ENCODE measurements around the gene DGKG. TPM values are rescaled to one million over a fixed set of nuclear protein-coding genes. Genes with fewer than 3 reads are reported as not detected.
A peak's percentile ranks its signal among the peaks of the same experiment; 100 is the strongest.

DGKG gene
- total RNA-seq, 1 experiment from 2014 or later: 20.3 TPM

GRCh38 chr3:186320862-186321568 lies 41.0 kb downstream of the DGKG start:
- DNase-seq (ENCODE audit: low read depth): peak; percentile 59

- DNase-seq (ENCODE audit: low read depth): no peak
These were observed 42.1 kb downstream of the DGKG start for GRCh38 chr3:186319945-186320344.

- DNase-seq (ENCODE audit: low read depth): peak; percentile 57
These were observed 43.9 kb downstream of the DGKG start for GRCh38 chr3:186318135-186318534.

GRCh38 chr3:186317478-186317877 lies 44.6 kb downstream of the DGKG start:
- DNase-seq (ENCODE audit: low read depth): no peak

- DNase-seq (ENCODE audit: low read depth): no peak
These were observed 45.3 kb downstream of the DGKG start for GRCh38 chr3:186316666-186317260.

GRCh38 chr3:186315581-186316354 lies 46.3 kb downstream of the DGKG start:
- DNase-seq (ENCODE audit: low read depth): peak; percentile 79

- no peak for DNase-seq (ENCODE audit: low read depth)
These were observed 47.1 kb downstream of the DGKG start for GRCh38 chr3:186314896-186315295.

GRCh38 chr3:186311441-186311840 lies 50.6 kb downstream of the DGKG start:
- no peak for DNase-seq (ENCODE audit: low read depth)

- DNase-seq (ENCODE audit: low read depth): no peak
These were observed 53.5 kb downstream of the DGKG start for GRCh38 chr3:186308549-186308948.

GRCh38 chr3:186307594-186308221 lies 54.3 kb downstream of the DGKG start:
- no peak for DNase-seq (ENCODE audit: low read depth)

GRCh38 chr3:186305286-186305685 lies 56.7 kb downstream of the DGKG start:
- DNase-seq (ENCODE audit: low read depth): no peak

- no peak for DNase-seq (ENCODE audit: low read depth)
These were observed 58.1 kb downstream of the DGKG start for GRCh38 chr3:186303965-186304364.

- DNase-seq (ENCODE audit: low read depth): no peak
These were observed 62.7 kb downstream of the DGKG start for GRCh38 chr3:186299327-186299726.

- DNase-seq (ENCODE audit: low read depth): no peak
These were observed 63.2 kb downstream of the DGKG start for GRCh38 chr3:186298876-186299275.

- no peak for DNase-seq (ENCODE audit: low read depth)
These were observed 71.2 kb downstream of the DGKG start for GRCh38 chr3:186290796-186291195.

- DNase-seq (ENCODE audit: low read depth): peak; percentile 69
These were observed 74.3 kb downstream of the DGKG start for GRCh38 chr3:186287711-186288110.

GRCh38 chr3:186286114-186286513 lies 75.9 kb downstream of the DGKG start:
- peak; percentile 60 for DNase-seq (ENCODE audit: low read depth)

GRCh38 chr3:186284661-186285060 lies 77.4 kb downstream of the DGKG start:
- no peak for DNase-seq (ENCODE audit: low read depth)

- no peak for DNase-seq (ENCODE audit: low read depth)
These were observed 77.7 kb downstream of the DGKG start for GRCh38 chr3:186284349-186284652.

GRCh38 chr3:186283651-186284348 lies 78.2 kb downstream of the DGKG start:
- DNase-seq (ENCODE audit: low read depth): peak; percentile 96

- DNase-seq (ENCODE audit: low read depth): peak; percentile 86
These were observed 78.9 kb downstream of the DGKG start for GRCh38 chr3:186283096-186283495.

All from HT1080 (cell line).